ENCODE measurements around the gene ENDOV. TPM values are rescaled to one million over a fixed set of nuclear protein-coding genes. Genes with fewer than 3 reads are reported as not detected.

ENDOV gene
- total RNA-seq, 8 experiments from 2014 or later = 15.9 to 36.0 (median 21.3) TPM

DNA sequence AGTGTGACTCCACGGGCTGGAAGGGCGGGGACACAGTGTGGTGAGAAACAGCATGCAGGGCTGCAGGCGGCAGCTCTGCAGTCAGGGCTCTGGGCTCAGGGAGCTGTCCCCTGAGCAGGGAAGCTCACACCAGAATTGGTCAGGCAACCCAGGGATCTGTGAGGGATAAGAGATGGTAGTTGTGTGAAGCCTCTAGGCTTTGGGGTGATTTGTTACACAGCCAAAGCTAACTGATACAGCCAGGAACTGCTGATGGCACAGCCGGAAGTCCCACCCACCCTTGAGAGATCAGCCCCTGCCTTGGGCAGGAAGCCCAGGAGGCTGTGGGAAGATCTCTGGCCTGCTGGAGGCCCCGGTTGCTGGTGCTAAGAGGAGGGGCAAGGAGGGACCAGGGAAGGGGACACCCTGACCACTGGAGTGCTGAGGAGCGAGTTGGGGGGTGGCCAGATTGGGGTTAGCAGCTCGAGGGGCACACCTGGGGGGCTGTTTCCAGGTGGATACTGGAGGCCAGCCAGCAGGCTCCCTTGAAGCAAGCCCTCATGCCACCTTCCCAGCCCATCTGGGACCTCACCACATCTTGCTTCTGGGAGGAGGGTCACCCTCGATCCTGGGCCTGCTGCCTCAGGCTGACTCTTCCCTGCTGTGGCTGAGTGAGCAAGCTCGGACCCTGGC, 36.3 kb downstream of the ENDOV start:
- Histone ChIP-seq H3K4me3 (no peak overlapping the region), H3K4me1 (replicated peaks in 1 of 2) (peaks cover 9 to 18% of the 10 kb centered on the region in 2 donors), H3K27ac (no peak overlapping the region)
- 53 to 80% methylated on average over 2 of the region's 9 CpGs; no CpG with 5 or more reads in 8 of the 10 experiments for WGBS, 10 experiments
- ATAC-seq (replicated peaks in 6 of 8) = no peak
- in situ Hi-C loops (cut with MboI; ENCODE audit: low pct_unique_long_range_greater_than_20kb in 2 of 9, low sequenced_read_pairs in 9 of 9, unreplicated experiment in 9 of 9) = no loop called here

DNA sequence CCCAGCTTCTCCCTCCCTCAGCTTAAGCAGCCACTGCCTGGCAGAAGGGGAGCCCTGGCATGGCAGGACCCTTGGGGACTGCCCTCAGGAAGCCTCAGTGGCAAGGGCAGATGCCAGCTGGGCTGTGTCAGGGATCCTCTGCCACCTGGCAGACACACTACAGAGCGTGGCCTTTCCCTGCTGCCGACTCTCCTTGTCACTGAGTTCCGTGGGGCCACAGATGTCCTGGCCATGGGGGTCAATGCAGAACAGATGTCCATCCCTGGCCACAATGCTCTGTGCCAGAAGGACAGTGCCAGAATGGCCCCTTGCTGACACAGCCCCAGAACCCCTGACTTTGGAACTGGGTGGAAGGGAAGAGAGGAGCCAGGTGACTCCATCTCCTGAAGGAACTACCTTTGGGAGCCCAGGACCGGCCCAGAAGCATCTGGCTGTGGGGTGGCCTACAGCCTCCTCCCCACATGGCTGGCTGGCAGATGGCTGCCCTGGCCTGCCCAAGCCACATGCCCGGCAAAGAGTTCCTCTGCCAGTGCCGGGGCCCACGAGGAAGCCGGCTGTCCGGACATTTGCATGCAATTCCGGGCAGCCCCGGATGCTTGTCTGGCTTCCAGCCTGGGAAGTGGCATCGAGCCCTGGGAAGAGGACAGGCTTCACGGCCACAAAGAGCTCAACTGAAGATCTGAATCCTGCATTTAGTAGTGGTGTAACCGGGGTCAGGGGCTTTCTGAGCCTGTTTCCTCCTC, 37.4 kb downstream of the ENDOV start:
- 20 to 80% (median 62%) methylated on average over 1 to 12 of the region's 14 CpGs; no CpG with 5 or more reads in 4 of the 10 experiments for WGBS, 10 experiments
- in situ Hi-C loops (cut with MboI; ENCODE audit: low pct_unique_long_range_greater_than_20kb in 2 of 9, low sequenced_read_pairs in 9 of 9, unreplicated experiment in 9 of 9) = no loop called here

DNA sequence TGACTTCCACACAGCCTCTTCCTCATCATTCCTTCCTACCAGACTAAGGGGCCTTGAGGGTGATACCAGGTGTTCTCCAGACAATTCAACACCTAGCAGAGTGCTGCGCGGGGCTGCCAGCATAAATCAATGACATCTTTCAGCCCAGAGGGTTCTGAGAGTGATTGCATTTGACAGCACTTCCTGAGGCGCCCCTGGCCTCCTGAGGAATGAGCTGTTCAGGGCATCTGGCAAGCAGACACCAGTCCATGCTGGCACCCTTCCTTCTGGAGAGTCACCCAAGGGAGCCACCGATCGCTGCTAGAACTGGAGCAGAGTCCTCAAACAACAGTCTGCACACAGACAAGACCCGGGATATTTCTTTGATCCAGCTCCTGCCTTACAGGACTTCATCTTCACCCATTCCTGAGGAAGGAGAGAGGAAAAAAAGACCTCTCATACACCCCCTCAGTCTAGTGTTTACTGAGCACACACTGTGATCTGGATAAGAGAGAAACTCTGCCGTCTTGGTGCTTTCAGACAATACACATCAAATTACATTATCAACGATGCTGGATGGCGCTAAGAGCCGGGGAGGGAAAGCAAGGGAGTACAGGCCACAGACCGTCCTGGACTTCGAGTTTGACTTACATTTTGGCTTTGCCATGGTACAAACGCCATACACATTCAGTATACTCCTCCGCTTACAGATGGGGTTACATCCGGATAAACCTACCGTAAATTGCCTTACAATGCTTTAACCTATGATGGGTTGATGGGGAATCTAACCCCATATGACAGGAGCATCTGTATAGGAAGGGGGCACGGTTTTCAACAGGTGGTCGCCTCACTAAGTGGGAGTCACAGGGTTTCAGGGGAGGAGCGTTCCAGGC, 38.4 kb downstream of the ENDOV start:
- 57 to 95% (median 80%) methylated on average over 3 to 13 of the region's 19 CpGs; no CpG with 5 or more reads in 3 of the 10 experiments for WGBS, 10 experiments
- Histone ChIP-seq H3K4me1 (replicated peaks in 1 of 2) (peaks cover 9 to 18% of the 10 kb centered on the region in 2 donors), H3K4me3 (peak overlapping the region in 4 of 5 donors; percentile 57 to 85 (median 64)), H3K27ac (peak overlapping the region in 1 of 2 donors; percentile 99)
- in situ Hi-C loops (cut with MboI; ENCODE audit: low pct_unique_long_range_greater_than_20kb in 2 of 9, low sequenced_read_pairs in 9 of 9, unreplicated experiment in 9 of 9) = no loop called here
- ATAC-seq (replicated peaks in 6 of 8) = no peak

More for the DNA sequence above, 37.4 kb downstream of the ENDOV start:
- Histone ChIP-seq H3K27ac (peak overlapping the region in 1 of 2 donors; percentile 99), H3K4me1 (replicated peaks in 1 of 2) (peaks cover 9 to 18% of the 10 kb centered on the region in 2 donors), H3K4me3 (no peak overlapping the region)
- ATAC-seq (replicated peaks in 6 of 8) = no peak

DNA sequence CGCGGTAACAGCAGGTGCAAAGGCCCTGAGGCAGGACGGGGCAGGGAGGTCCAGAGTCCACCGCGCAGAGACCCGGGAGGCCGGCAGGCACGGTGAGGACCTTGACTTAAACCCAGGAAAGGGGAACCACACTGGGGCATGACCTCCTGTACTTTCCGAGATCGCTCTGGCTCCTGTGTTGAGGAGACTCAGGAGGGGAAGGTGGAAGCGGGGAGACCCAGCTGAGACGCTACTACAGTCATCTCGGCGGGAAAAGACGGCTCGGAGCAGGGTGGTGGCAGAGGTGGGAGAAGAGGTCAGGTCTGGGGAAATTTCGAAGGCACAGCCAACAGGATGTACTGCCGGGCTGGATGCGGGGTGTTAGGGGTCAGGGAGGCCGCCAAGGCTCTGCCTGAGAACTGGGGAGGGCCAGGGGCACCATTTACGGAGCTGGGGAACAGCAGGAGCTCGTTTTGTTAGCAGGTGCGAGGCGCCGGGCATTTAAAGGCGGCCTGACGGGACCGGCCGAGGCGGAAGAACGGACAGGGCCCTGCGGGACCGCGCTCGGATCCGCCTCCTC, 39.1 kb downstream of the ENDOV start:
- peak overlapping the region; percentile 57 to 88 (median 64) for H3K4me3 ChIP-seq
- peaks cover 9 to 18% of the 10 kb centered on the region in 2 donors for H3K4me1 ChIP-seq (replicated peaks in 1 of 2)
- in situ Hi-C loops (cut with MboI; ENCODE audit: low pct_unique_long_range_greater_than_20kb in 2 of 9, low sequenced_read_pairs in 9 of 9, unreplicated experiment in 9 of 9) = no loop called here
- 48 to 100% (median 88%) methylated on average over 2 to 12 of the region's 36 CpGs; no CpG with 5 or more reads in 4 of the 10 experiments for WGBS, 10 experiments
- ATAC-seq (replicated peaks in 6 of 8) = no peak
- H3K27ac ChIP-seq = peak overlapping the region; percentile 96 to 99

DNA sequence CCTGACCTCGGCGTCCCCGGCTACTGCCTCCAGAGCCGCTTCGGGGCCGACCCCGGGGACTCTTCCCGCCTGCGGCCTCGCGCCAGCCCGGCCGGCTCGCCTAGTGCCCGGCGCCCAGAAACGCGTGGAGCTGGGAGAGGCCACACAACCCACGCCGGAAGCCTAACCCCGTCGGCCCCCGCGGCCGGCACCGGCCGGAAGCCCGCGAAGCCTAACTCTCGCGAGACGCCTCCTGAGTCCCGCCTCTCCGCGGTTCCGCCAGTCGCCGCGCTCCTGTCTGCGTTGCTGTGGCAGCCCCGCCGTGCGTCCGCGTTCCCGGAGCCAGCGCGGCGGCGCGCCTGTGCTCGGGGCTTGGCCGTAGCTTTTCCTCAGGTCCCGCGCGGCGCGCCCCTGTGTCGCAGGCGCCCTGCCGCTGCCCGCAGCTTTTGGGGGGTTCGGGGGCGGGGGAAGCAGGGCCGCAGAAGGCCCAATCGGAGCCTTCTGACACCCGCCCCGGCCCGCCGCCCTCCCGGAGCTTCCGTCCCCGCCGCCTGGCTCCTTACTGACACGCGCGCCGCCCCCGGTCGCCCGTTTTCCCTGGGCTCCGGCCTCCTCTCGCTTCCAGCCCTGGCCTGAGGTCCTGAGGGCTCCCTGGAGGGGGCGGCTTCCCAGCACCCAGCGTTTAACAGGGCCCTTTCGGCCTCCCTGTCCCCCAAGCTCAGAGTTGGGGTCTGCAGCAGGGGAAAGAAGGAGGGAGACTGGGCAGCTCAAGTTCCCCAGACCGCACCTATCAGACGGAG, 39.8 kb downstream of the ENDOV start:
- Histone ChIP-seq H3K4me1 (replicated peaks in 1 of 2) (peaks cover 9 to 18% of the 10 kb centered on the region in 2 donors), H3K4me3 (peak overlapping the region; percentile 57 to 88 (median 64)), H3K27ac (peak overlapping the region; percentile 96 to 99)
- WGBS, 10 experiments = 0 to 10% (median 0%) methylated on average over 2 to 21 of the region's 88 CpGs; no CpG with 5 or more reads in 7 of the 10 experiments
- peak; percentile 87 to 95 (median 93) for ATAC-seq (replicated peaks in 6 of 8)
- in situ Hi-C loops (cut with MboI; ENCODE audit: low pct_unique_long_range_greater_than_20kb in 2 of 9, low sequenced_read_pairs in 9 of 9, unreplicated experiment in 9 of 9) = no loop called here

DNA sequence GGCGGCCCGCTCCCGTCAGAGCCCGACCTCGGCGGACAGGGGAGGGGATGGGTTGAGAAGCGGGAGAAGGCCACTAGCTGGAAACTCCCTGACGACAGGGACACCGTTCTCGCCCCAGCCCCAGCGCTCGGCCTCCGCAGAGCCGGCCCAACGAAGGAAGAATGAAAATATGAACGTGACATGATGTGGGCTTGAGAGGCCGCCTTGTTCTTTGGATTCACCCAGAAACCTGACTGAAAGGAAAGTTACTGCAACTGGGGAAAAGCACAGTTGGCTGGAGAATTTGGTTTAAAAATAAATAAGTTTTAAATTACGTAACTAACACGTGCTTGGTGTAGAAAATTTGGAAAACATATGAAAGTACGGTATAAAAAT, 40.4 kb downstream of the ENDOV start:
- 0 to 41% (median 9%) methylated on average over 1 to 16 of the region's 20 CpGs for WGBS, 10 experiments
- Histone ChIP-seq H3K4me3 (peak overlapping the region; percentile 57 to 88 (median 64)), H3K27ac (peak overlapping the region; percentile 96 to 99), H3K4me1 (replicated peaks in 1 of 2) (peaks cover 9 to 18% of the 10 kb centered on the region in 2 donors)
- ATAC-seq (replicated peaks in 6 of 8) = peak in 3 of 8 experiments; percentile 33 to 52 (median 46)
- in situ Hi-C loops (cut with MboI; ENCODE audit: low pct_unique_long_range_greater_than_20kb in 2 of 9, low sequenced_read_pairs in 9 of 9, unreplicated experiment in 9 of 9) = no loop called here

DNA sequence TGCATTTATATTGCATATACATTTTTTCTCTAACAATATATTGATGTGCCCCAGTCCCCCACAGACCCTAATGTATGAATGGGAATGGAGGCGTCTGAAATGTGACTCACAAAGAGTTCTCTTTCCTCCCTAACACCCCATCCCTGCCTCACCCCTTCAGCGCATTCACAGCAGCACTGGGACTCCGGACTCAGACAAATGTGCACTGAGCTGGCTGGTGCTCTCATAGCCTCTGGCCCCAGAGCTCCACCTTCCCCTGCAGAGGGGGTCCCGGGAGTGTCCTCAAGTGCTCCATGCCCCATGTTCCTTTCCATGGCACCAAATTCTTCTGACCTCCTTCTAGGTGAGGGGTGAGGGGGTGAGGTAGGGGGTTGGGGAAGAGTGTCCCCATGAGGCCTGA, 40.8 kb downstream of the ENDOV start:
- ATAC-seq (replicated peaks in 6 of 8) = no peak
- in situ Hi-C loops (cut with MboI; ENCODE audit: low pct_unique_long_range_greater_than_20kb in 2 of 9, low sequenced_read_pairs in 9 of 9, unreplicated experiment in 9 of 9) = no loop called here
- H3K27ac ChIP-seq = no peak overlapping the region
- peaks cover 9 to 18% of the 10 kb centered on the region in 2 donors for H3K4me1 ChIP-seq (replicated peaks in 1 of 2)
- H3K4me3 ChIP-seq = peak overlapping the region in 3 of 5 donors; percentile 57 to 64 (median 64)
- 0 to 80% (median 44%) methylated on average over 1 to 4 of the region's 4 CpGs; no CpG with 5 or more reads in 3 of the 10 experiments for WGBS, 10 experiments

DNA sequence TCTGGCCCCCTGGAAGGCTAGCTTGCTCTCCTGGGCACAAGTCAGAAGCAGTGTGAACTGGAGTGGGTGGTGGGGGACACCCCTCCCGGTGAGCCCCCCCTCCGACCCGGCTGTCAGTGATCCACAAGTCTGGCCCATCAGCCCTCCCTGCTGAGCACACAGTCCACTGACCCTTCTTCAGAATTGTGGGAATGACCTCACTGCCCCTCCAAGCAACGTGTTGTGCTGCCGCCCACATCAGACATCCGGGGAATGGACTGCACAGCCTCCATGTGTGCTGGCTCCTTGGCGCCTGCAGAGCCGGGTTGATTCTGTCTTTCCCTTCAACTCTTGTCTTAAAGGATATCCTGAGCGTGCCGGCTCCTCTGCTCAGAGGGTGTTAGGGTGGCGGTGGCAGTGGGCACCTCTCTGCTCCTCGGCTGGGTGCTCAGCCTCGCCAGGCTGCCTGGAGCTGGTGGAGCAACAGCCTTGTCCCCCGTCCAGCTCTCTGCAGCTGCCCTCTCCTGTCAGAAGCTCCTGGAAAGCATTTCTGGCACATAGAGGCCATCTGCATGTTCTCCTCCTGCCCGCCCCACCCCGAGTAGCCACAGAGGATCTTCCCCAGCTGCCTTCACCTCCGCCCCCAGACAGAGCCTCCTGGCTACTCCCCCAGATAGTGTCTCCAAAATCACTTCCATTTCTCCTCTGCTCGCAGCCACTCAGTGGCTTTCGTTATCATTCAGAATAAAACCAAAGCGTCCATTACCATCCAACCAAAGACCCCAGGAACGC, 41.7 kb downstream of the ENDOV start:
- ATAC-seq (replicated peaks in 6 of 8) = peak in 2 of 8 experiments; percentile 1 to 13
- in situ Hi-C loops (cut with MboI; ENCODE audit: low pct_unique_long_range_greater_than_20kb in 2 of 9, low sequenced_read_pairs in 9 of 9, unreplicated experiment in 9 of 9) = no loop called here
- 17 to 90% (median 72%) methylated on average over 2 to 5 of the region's 21 CpGs; no CpG with 5 or more reads in 4 of the 10 experiments for WGBS, 10 experiments
- Histone ChIP-seq H3K27ac (no peak overlapping the region), H3K4me1 (replicated peaks in 1 of 2) (peaks cover 9 to 18% of the 10 kb centered on the region in 2 donors), H3K4me3 (no peak overlapping the region)

DNA sequence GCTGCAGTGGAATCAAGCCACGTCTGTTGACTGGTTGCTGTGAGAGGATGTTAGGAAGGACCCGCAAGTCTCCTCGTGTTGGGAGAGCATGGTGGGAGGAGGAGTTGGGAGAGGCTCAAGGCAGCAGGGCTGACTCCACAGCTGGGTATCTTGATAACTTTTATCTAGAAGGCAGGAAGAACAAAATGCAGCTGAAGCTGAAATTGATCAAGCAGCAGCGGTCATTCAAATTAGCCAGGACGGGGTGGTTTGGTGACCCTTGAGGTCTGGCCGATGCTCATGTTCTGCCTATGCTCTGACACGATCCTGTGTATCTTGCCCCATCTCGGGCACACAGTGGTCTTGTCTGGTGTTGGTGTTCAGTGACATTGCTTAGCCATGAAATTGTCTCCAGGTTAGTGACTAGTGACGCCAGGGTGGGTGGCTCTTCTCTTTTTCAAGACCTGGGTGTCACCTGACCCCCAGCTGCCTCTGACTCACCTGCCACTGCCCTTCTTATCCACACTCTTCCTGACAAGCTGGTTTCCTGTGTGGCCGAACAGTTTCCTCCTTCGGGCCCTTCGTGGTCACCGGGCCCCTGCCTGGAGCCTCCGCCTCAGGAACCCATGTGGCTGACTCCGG, 42.4 kb downstream of the ENDOV start:
- peaks cover 9 to 18% of the 10 kb centered on the region in 2 donors for H3K4me1 ChIP-seq (replicated peaks in 1 of 2)
- WGBS, 10 experiments = 25 to 100% (median 67%) methylated on average over 1 to 6 of the region's 15 CpGs; no CpG with 5 or more reads in 2 of the 10 experiments
- H3K4me3 ChIP-seq = no peak overlapping the region
- ATAC-seq (replicated peaks in 6 of 8) = no peak
- H3K27ac ChIP-seq = no peak overlapping the region
- in situ Hi-C loops (cut with MboI; ENCODE audit: low pct_unique_long_range_greater_than_20kb in 2 of 9, low sequenced_read_pairs in 9 of 9, unreplicated experiment in 9 of 9) = no loop called here

DNA sequence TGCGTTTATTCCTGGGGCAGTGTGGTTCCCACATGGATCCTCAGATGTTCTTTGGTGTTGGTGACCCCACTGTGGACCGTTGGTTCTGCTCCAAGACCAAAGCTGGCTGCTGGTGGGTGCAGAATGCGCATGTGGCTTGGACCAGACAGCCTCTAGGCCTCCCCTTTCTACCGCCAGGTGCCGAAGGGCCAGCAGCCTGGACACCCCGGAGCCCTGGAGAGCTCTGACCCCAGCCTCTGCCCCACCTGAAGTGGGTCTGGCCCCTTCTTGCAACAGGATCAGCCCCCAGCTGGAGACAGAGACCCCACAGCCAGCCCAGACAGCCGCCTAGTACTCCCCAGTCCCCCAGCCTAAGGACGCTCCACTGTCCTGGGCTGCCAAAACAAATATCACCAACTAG, 43.0 kb downstream of the ENDOV start:
- Histone ChIP-seq H3K4me1 (replicated peaks in 1 of 2) (peaks cover 8 to 18% of the 10 kb centered on the region in 2 donors), H3K27ac (no peak overlapping the region), H3K4me3 (no peak overlapping the region)
- in situ Hi-C loops (cut with MboI; ENCODE audit: low pct_unique_long_range_greater_than_20kb in 2 of 9, low sequenced_read_pairs in 9 of 9, unreplicated experiment in 9 of 9) = no loop called here
- no peak for ATAC-seq (replicated peaks in 6 of 8)
- 71 to 100% (median 80%) methylated on average over 1 to 5 of the region's 8 CpGs; no CpG with 5 or more reads in 6 of the 10 experiments for WGBS, 10 experiments

DNA sequence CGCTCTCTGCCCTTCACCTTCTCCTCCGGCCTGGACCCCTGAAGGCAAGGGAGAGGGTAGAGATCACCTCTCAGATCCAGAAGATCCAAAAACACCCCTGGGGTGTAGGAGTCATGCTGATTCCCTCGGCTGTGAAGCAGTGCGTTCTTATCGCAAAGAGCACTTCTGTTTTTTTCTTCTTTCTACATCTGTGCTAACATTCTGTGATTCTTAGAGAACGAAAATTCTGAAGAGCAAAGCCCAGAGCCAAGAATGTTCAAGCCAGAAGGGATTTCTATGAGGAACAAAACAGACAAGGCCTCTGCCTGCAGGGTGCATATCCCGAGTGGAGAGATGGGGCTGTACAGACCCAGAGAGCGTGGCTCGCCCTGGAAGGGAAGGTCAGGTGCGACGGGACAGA, 44.3 kb downstream of the ENDOV start:
- Histone ChIP-seq H3K4me3 (no peak overlapping the region), H3K4me1 (replicated peaks in 1 of 2) (peaks cover 0 to 8% of the 10 kb centered on the region in 2 donors), H3K27ac (no peak overlapping the region)
- in situ Hi-C loops (cut with MboI; ENCODE audit: low pct_unique_long_range_greater_than_20kb in 2 of 9, low sequenced_read_pairs in 9 of 9, unreplicated experiment in 9 of 9) = no loop called here
- WGBS, 10 experiments = 47 to 86% (median 70%) methylated on average over 2 to 10 of the region's 11 CpGs
- no peak for ATAC-seq (replicated peaks in 6 of 8)
